H1 (cell line): ENCODE results near the gene SLC25A47.

Source experiments
- CBX8 ChIP-seq: fragments of 300-800, 300-1000 bp; sonication (generic); IDR thresholded peaks from 2 replicates; pipeline ENCODE4 v1.7.1; 2016; ENCODE audit warnings: low read depth, low read length, borderline replicate concordance
- CEBPB ChIP-seq: IDR thresholded peaks from 2 replicates; pipeline ENCODE4 v1.6.1; 2012; ENCODE audit warnings: low read depth, low read length
- CREB1 ChIP-seq: IDR thresholded peaks from 2 replicates; pipeline ENCODE4 v1.6.1; 2012; ENCODE audit warnings: inconsistent platforms

DNA sequence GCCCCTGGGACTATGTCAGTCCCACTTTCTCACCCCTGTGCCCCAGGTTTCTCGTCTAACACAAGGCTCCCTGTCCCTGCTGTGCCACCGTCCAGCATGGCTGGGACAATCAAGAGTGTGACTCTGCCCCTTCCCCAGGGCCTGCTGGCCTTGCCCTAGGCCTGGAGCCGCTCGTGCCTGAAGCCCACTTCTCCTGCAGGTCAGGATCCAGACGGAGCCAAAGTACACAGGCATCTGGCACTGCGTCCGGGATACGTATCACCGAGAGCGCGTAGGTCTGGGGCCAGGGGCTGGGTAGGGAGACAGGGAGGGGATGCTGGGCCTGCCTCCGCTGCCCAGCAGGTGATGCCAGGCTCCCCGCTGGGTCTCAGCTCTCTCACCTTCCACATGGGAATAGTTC, 2.8 kb downstream of the SLC25A47 start:
- TF ChIP-seq CEBPB: no peak
- no peak for TF ChIP-seq CBX8
- no peak for TF ChIP-seq CREB1
